B cell (primary cell): ENCODE measurements around the gene PPFIA4. TPM values are rescaled to one million over a fixed set of nuclear protein-coding genes. Genes with fewer than 3 reads are reported as not detected.

Source experiments
- ATAC-seq: fragments of 200-7000 bp; cut with Tn5 transposase; one replicate; pipeline ENCODE4 v1.10.0; 2021; ENCODE audit warnings: low read depth, mild to moderate bottlenecking, moderate number of reproducible peaks, moderate library complexity
- CTCF ChIA-PET: fragments of 350-600 bp; sonication (Branson Sonifier 250); formaldehyde crosslinking; loops from one replicate; lab custom pipeline; 2021; ENCODE audit warnings: antibody characterized with exemption, inconsistent platforms; lab: Charles Lee
- POLR2A ChIA-PET: fragments of 350-600 bp; sonication (Branson Sonifier 250); formaldehyde crosslinking; loops from one replicate; lab custom pipeline; 2021; ENCODE audit warnings: antibody characterized with exemption; lab: Charles Lee
- DNase-seq: peaks from one replicate; pipeline ENCODE4 v3.0.0; 2013
- H2AFZ ChIP-seq: 2 replicates; pipeline ENCODE4 v1.6.1; 2012; ENCODE audit warnings: mild to moderate bottlenecking, low read depth, low read length; ENCODE audit not compliant: insufficient read depth, poor library complexity, severe bottlenecking
- H3K27ac ChIP-seq, 2 donors: 1 replicate in 1 of 2; 2 replicates in 1 of 2; pipeline ENCODE4 v1.5.1; 2012 to 2013; ENCODE audit warnings: low read length in 2 of 2, mild to moderate bottlenecking in 2 of 2, moderate library complexity in 1 of 2
- H3K27me3 ChIP-seq, 4 experiments: fragments of 200-600 bp in 1 of 4; sonication (generic) in 1 of 4; replicated peaks in 1 of 4; 1 replicate in 2 of 4; 2 replicates in 2 of 4; pipeline versions ENCODE4 v1.6.1 to v1.7.0; 2013 to 2016; ENCODE audit warnings: low read length in 3 of 4, mild to moderate bottlenecking in 2 of 4, mixed read lengths in 1 of 4, moderate library complexity in 1 of 4; ENCODE audit not compliant: insufficient read depth in 4 of 4, control insufficient read depth in 3 of 4; ENCODE audit errors: control extremely low read depth in 1 of 4
- H3K36me3 ChIP-seq, 2 experiments: replicated peaks in 1 of 2; 1 replicate in 1 of 2; 2 replicates in 1 of 2; pipeline versions ENCODE4 v1.6.1 to v1.7.1; 2013; ENCODE audit warnings: low read length in 1 of 2; ENCODE audit not compliant: insufficient read depth in 2 of 2, control insufficient read depth in 1 of 2; ENCODE audit errors: control extremely low read depth in 1 of 2, extremely low read depth in 1 of 2
- H3K4me1 ChIP-seq, 2 donors: fragments of 200-600 bp in 1 of 2; sonication (generic) in 1 of 2; 1 replicate in 1 of 2; 2 replicates in 1 of 2; pipeline versions ENCODE4 v1.5.1 to v1.6.1; 2013 to 2017; ENCODE audit warnings: low read length in 2 of 2; ENCODE audit not compliant: control insufficient read depth in 2 of 2, insufficient read depth in 2 of 2
- H3K4me2 ChIP-seq: replicated peaks from 2 replicates; pipeline ENCODE3; 2012; ENCODE audit warnings: mild to moderate bottlenecking, low read depth, low read length; ENCODE audit not compliant: poor library complexity, severe bottlenecking
- H3K4me3 ChIP-seq, 5 experiments: fragments of 200-600 bp in 1 of 5; sonication (generic) in 1 of 5; 1 replicate in 3 of 5; 2 replicates in 2 of 5; pipeline versions ENCODE4 v1.5.1 to v1.7.0; 2011 to 2016; ENCODE audit warnings: low read length in 4 of 5, mild to moderate bottlenecking in 4 of 5, low read depth in 2 of 5, control low read depth in 1 of 5, moderate library complexity in 1 of 5; ENCODE audit not compliant: insufficient read depth in 1 of 5; ENCODE audit errors: control extremely low read depth in 1 of 5, extremely low read depth in 1 of 5
- H3K79me2 ChIP-seq: fragments of 200-600 bp; sonication (generic); one replicate; pipeline ENCODE4 v1.6.0; 2016; ENCODE audit warnings: low read length; ENCODE audit not compliant: control insufficient read depth, insufficient read depth
- H3K9ac ChIP-seq: fragments of 200-600 bp; sonication (generic); 2 replicates; pipeline ENCODE4 v1.6.1; 2017; ENCODE audit warnings: mild to moderate bottlenecking, low read length, moderate library complexity
- H3K9me3 ChIP-seq, 3 donors: one replicate each; pipeline versions ENCODE4 v1.6.1 to v1.7.1; 2013; ENCODE audit warnings: low read length in 2 of 3; ENCODE audit not compliant: control insufficient read depth in 2 of 3, insufficient read depth in 1 of 3; ENCODE audit errors: control extremely low read depth in 1 of 3
- H4K20me1 ChIP-seq: 2 replicates; pipeline ENCODE4 v1.6.0; 2012; ENCODE audit warnings: mild to moderate bottlenecking, low read length; ENCODE audit not compliant: insufficient read depth, control insufficient read depth, poor library complexity, severe bottlenecking
- H3K27ac Mint-ChIP-seq: one replicate; pipeline ENCODE4 v1.8.0; 2021; ENCODE audit warnings: mixed read lengths
- H3K27me3 Mint-ChIP-seq: one replicate; pipeline ENCODE4 v1.8.0; 2021; ENCODE audit warnings: mixed read lengths
- H3K4me1 Mint-ChIP-seq: one replicate; pipeline ENCODE4 v1.8.0; 2021; ENCODE audit warnings: mixed read lengths
- H3K4me3 Mint-ChIP-seq: one replicate; pipeline ENCODE4 v1.8.0; 2021; ENCODE audit warnings: mixed read lengths
- H3K9me3 Mint-ChIP-seq: one replicate; pipeline ENCODE4 v1.8.0; 2022; ENCODE audit warnings: mixed read lengths; ENCODE audit not compliant: insufficient read depth
- CTCF ChIP-seq: fragments of 200-600 bp; IDR thresholded peaks from one replicate; pipeline ENCODE4 v1.8.0; 2022; ENCODE audit warnings: antibody characterized with exemption, mild to moderate bottlenecking
- EZH2 ChIP-seq: IDR thresholded peaks from 2 replicates; pipeline ENCODE4 v1.6.1; 2012; ENCODE audit warnings: borderline replicate concordance, low read depth, mild to moderate bottlenecking, moderate library complexity, low read length; ENCODE audit not compliant: insufficient read depth, poor library complexity, severe bottlenecking
- WGBS: methylation state at CpG from one replicate; pipeline ENCODE4 v1.1.5; 2013; ENCODE audit warnings: missing lambda C conversion rate; ENCODE audit not compliant: insufficient coverage; 5-methylcytosine and 5-hydroxymethylcytosine counted together
- intact Hi-C: fragments of 100-400 bp; cut with micrococcal nuclease; formaldehyde crosslinking; loops from one replicate; pipeline ENCODE4 v1.10.0; 2022
- polyA plus RNA-seq: library from polyadenylated mRNA; depleted of rRNA; stranded (reverse); fragments of >200 nt; gene quantifications from 2 replicates; pipeline ENCODE4 v1.2.3, GENCODE V29; 2012
- total RNA-seq, 2 donors: library from RNA; stranded (reverse); fragments of 120-200 nt in 1 of 2; gene quantifications; 1 replicate in 1 of 2; 2 replicates in 1 of 2; pipeline versions ENCODE4 v1.2.3 to v1.2.4, GENCODE V29; 2013 to 2022

The PPFIA4 gene
- total and polyA plus RNA-seq, 2 donors (not counting 1 experiment from before 2014, with no cell fraction given), result 0.09 to 0.62 TPM

DNA sequence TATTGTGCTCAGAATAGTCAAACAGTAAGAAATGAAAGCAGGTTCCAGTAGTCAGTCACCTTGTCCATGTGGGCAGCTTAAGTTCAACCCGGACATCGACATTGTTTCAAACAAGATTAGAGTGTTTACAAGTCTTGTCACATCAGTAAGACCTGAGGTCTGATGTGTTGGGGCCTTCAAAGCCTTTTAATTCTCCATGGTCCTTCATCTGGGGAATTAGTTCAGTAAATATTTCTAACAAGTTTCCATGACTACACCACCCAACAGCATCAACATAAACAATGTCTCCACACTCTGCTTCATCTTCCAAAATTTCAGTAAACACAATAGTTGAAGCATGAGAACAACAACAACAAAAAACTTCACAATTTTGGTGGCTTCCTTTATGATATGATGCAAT, 86.2 kb downstream of the PPFIA4 start:
- no peaks in the 10 kb centered on the region for H3K9me3 ChIP-seq

GRCh38 chr1:203113308-203113707, 87.0 kb downstream of the PPFIA4 start:
- intact Hi-C loops, result no loop called here
- no peak overlapping the region for H3K27ac Mint-ChIP-seq
- DNase-seq, result no peak
- H3K27me3 Mint-ChIP-seq, result peaks cover 39% of the 10 kb centered on the region
- Histone ChIP-seq H3K4me1 (no peaks in the 10 kb centered on the region), H2AFZ (no peak overlapping the region), H3K9me3 (no peaks in the 10 kb centered on the region), H3K79me2 (no peaks in the 10 kb centered on the region), H3K27me3 (peaks cover 0 to 30% (median 11%) of the 10 kb centered on the region in 4 experiments), H3K27ac (no peak overlapping the region), H3K9ac (no peak overlapping the region), H3K4me2 (no peak overlapping the region), H3K4me3 (no peak overlapping the region), H4K20me1 (no peaks in the 10 kb centered on the region), H3K36me3 (no peaks in the 10 kb centered on the region)
- ChIA-PET POLR2A (no interaction called here), CTCF (interaction anchor here (1.2 kb wide), 1 partner anchor 103 kb away, joined by 3 read pairs; no protein-coding TSS in a partner anchor)
- H3K4me3 Mint-ChIP-seq, result no peak overlapping the region
- no peaks in the 10 kb centered on the region for H3K9me3 Mint-ChIP-seq
- TF ChIP-seq CTCF, result no peak
- no peak for TF ChIP-seq EZH2
- 85% methylated on average over 4 of the region's 4 CpGs for WGBS
- peaks cover 5% of the 10 kb centered on the region for H3K4me1 Mint-ChIP-seq
- ATAC-seq, result no peak

More for the DNA sequence above, 86.2 kb downstream of the PPFIA4 start:
- no CpG with 5 or more reads among the region's 2 CpGs for WGBS
- no peak overlapping the region for H3K4me3 Mint-ChIP-seq
- DNase-seq (no peak), ATAC-seq (no peak)
- H3K36me3 ChIP-seq, result no peaks in the 10 kb centered on the region
- no peak overlapping the region for H3K27ac Mint-ChIP-seq
- peaks cover 0 to 23% (median 10%) of the 10 kb centered on the region in 4 experiments for H3K27me3 ChIP-seq
- no peak overlapping the region for H3K4me3 ChIP-seq
- POLR2A ChIA-PET, result no interaction called here
- H3K9ac ChIP-seq, result no peak overlapping the region
- intact Hi-C loops, result no loop called here
- H3K79me2 ChIP-seq, result no peaks in the 10 kb centered on the region
- CTCF ChIA-PET, result interaction anchor here (1.2 kb wide), 1 partner anchor 104 kb away, joined by 3 read pairs; no protein-coding TSS in a partner anchor
- no peak for TF ChIP-seq CTCF
- no peak for TF ChIP-seq EZH2
- no peaks in the 10 kb centered on the region for H3K4me1 Mint-ChIP-seq
- H3K27me3 Mint-ChIP-seq, result peaks cover 40% of the 10 kb centered on the region
- H4K20me1 ChIP-seq, result no peaks in the 10 kb centered on the region
- H3K4me2 ChIP-seq, result no peak overlapping the region
- H3K9me3 Mint-ChIP-seq, result no peaks in the 10 kb centered on the region
- no peaks in the 10 kb centered on the region for H3K4me1 ChIP-seq
- no peak overlapping the region for H2AFZ ChIP-seq
- H3K27ac ChIP-seq, result no peak overlapping the region
